HepG2 (cell line): ENCODE measurements around the gene HDAC4. TPM values are rescaled to one million over a fixed set of nuclear protein-coding genes. Genes with fewer than 3 reads are reported as not detected.

Experiments
- ATAC-seq: fragments of 200-7000 bp; cut with Tn5 transposase; 3 replicates; pipeline ENCODE4 v1.9.1; 2020; ENCODE audit warnings: mild to moderate bottlenecking, moderate library complexity
- BruUV-seq: library from RNA; stranded (reverse); fragments of 400-500 nt; replicated peaks from 2 replicates; lab custom pipeline; 2021; lab: Mats Ljungman, UMichigan
- CTCF ChIA-PET: fragments of 300-600 bp; formaldehyde crosslinking; extraction: SDS; loops from one replicate; lab custom pipeline; 2021; ENCODE audit warnings: low total read pairs, inconsistent platforms, low intra/inter-chr PET ratio; lab: Yijun Ruan, JAX
- POLR2A ChIA-PET: fragments of 350-600 bp; sonication (Branson Sonifier 250); formaldehyde crosslinking; loops from one replicate; lab custom pipeline; 2020; ENCODE audit warnings: antibody characterized with exemption, inconsistent platforms; lab: Yijun Ruan, JAX
- DNase-seq: peaks from one replicate; pipeline ENCODE4 v3.0.0-alpha.2; 2015; ENCODE audit warnings: low spot score
- FAIRE-seq: peaks from 3 replicates; lab custom pipeline; 2011; peaks lifted over from hg19 to GRCh38; lab: Jason Lieb, UNC
- H2AFZ ChIP-seq: one replicate; pipeline ENCODE4 v1.6.1; 2011; ENCODE audit warnings: low read length, inconsistent platforms
- H3K27ac ChIP-seq: fragments of 300-600 bp; 3 replicates; pipeline ENCODE4 v1.8.0; 2011; ENCODE audit warnings: mixed run types, mild to moderate bottlenecking, mixed read lengths, low read length, inconsistent platforms; ENCODE audit not compliant: insufficient read depth; ENCODE audit errors: extremely low read length
- H3K27me3 ChIP-seq, 2 experiments: fragments of 200-600 bp in 1 of 2; 2 replicates in 1 of 2; 3 replicates in 1 of 2; pipeline versions ENCODE4 v1.6.0 to v1.8.0; 2011; ENCODE audit warnings: low read length in 2 of 2, mild to moderate bottlenecking in 2 of 2, moderate library complexity in 2 of 2, inconsistent platforms in 1 of 2; ENCODE audit not compliant: insufficient read depth in 2 of 2, control insufficient read depth in 1 of 2
- H3K36me3 ChIP-seq, 2 experiments: fragments of 200-600 bp in 1 of 2; replicated peaks in 1 of 2; 2 replicates in 1 of 2; 3 replicates in 1 of 2; pipeline versions ENCODE4 v1.5.1 to v1.8.0; 2011; ENCODE audit warnings: low read length in 2 of 2, inconsistent platforms in 1 of 2; ENCODE audit not compliant: insufficient read depth in 2 of 2, control insufficient read depth in 1 of 2
- H3K4me1 ChIP-seq: 2 replicates; pipeline ENCODE4 v1.5.1; 2012; ENCODE audit warnings: low read length, inconsistent platforms; ENCODE audit not compliant: insufficient read depth
- H3K4me2 ChIP-seq: 2 replicates; pipeline ENCODE4 v1.6.0; 2011; ENCODE audit warnings: low read depth, low read length, inconsistent platforms
- H3K4me3 ChIP-seq, 3 experiments: fragments of 200-600 bp in 1 of 3; sonication (generic), shearing (Covaris generic) in 1 of 3; replicated peaks in 1 of 3; 2 replicates each; pipeline ENCODE4 v1.5.1; 2011 to 2016; ENCODE audit warnings: low read length in 3 of 3, inconsistent platforms in 2 of 3, low read depth in 2 of 3, mild to moderate bottlenecking in 2 of 3, control low read depth in 1 of 3, mixed read lengths in 1 of 3; ENCODE audit not compliant: insufficient read depth in 1 of 3
- H3K79me2 ChIP-seq: one replicate; pipeline ENCODE4 v1.6.1; 2011; ENCODE audit warnings: low read length, inconsistent platforms; ENCODE audit not compliant: insufficient read depth
- H3K9ac ChIP-seq: 2 replicates; pipeline ENCODE4 v1.6.0; 2011; ENCODE audit warnings: mild to moderate bottlenecking, low read depth, low read length, inconsistent platforms; ENCODE audit not compliant: insufficient read depth
- H3K9me3 ChIP-seq: 2 replicates; pipeline ENCODE4 v1.5.1; 2012; ENCODE audit warnings: mild to moderate bottlenecking, low read length
- H4K20me1 ChIP-seq: 2 replicates; pipeline ENCODE4 v1.6.0; 2011; ENCODE audit warnings: inconsistent platforms, mild to moderate bottlenecking, low read length, moderate library complexity; ENCODE audit not compliant: insufficient read depth
- NCOR1 ChIP-seq: fragments of 200-600 bp; sonication (generic); IDR thresholded peaks from 2 replicates; pipeline ENCODE4 v1.7.0; 2017; ENCODE audit warnings: antibody characterized with exemption, low read length, borderline replicate concordance
- SALL1 ChIP-seq: sonication (generic); formaldehyde crosslinking; IDR thresholded peaks from 2 replicates; pipeline ENCODE4 v1.8.0; 2022; ENCODE audit warnings: mild to moderate bottlenecking, missing genetic modification reagents
- STAG1 ChIP-seq: sonication (generic); formaldehyde crosslinking; IDR thresholded peaks from 2 replicates; pipeline ENCODE4 v1.4.0; 2020; ENCODE audit warnings: missing genetic modification reagents
- STAT5B ChIP-seq: sonication (generic); formaldehyde crosslinking; IDR thresholded peaks from 2 replicates; pipeline ENCODE4 v1.4.0; 2020; ENCODE audit warnings: missing genetic modification reagents
- XBP1 ChIP-seq: sonication (generic); formaldehyde crosslinking; IDR thresholded peaks from 2 replicates; pipeline ENCODE4 v1.5.0; 2020; ENCODE audit warnings: missing genetic modification reagents
- ZFP1 ChIP-seq: IDR thresholded peaks from 2 replicates; pipeline ENCODE4 v1.6.1; 2016
- WGBS: methylation state at CpG from one replicate; pipeline ENCODE4 v1.1.6; 2017; ENCODE audit warnings: low lambda C conversion rate; 5-methylcytosine and 5-hydroxymethylcytosine counted together
- in situ Hi-C: cut with HindIII; loops from 2 replicates; pipeline ENCODE4 v1.10.0; 2017; ENCODE audit warnings: low pct_unique_long_range_greater_than_20kb; ENCODE audit not compliant: extremely low pct_ligation_motif_present
- intact Hi-C: fragments of 100-400 bp; cut with micrococcal nuclease; formaldehyde crosslinking; loops from one replicate; pipeline ENCODE4 v1.10.0; 2022; ENCODE audit not compliant: unreplicated experiment
- polyA plus RNA-seq, 8 experiments: library from polyadenylated mRNA; depleted of rRNA in 3 of 8; stranded (reverse) in 7 of 8; unstranded in 1 of 8; fragments of >200 nt; fragmentation: Illumina TruSeq in 4 of 8; extraction: Trizol in 4 of 8; gene quantifications; 2 replicates each; pipeline versions ENCODE4 v1.2.1 to v1.2.3, GENCODE V29; 2011 to 2016; ENCODE audit warnings: low read depth in 4 of 8, missing spikeins in 1 of 8, mixed read lengths in 1 of 8; ENCODE audit not compliant: insufficient read depth in 1 of 8
- total RNA-seq, 5 experiments: library from RNA; depleted of rRNA; stranded (reverse); fragments of >200 nt; fragmentation: Illumina TruSeq; extraction: Trizol; gene quantifications; 2 replicates each; pipeline ENCODE4 v1.2.3, GENCODE V29; 2016; ENCODE audit warnings: low read depth in 1 of 5

The HDAC4 gene
- total and polyA plus RNA-seq, 2 of the 13 experiments (the other 11 are each of a cell fraction or from before 2014, with no cell fraction given), result 10.1 to 11.5 TPM

DNA sequence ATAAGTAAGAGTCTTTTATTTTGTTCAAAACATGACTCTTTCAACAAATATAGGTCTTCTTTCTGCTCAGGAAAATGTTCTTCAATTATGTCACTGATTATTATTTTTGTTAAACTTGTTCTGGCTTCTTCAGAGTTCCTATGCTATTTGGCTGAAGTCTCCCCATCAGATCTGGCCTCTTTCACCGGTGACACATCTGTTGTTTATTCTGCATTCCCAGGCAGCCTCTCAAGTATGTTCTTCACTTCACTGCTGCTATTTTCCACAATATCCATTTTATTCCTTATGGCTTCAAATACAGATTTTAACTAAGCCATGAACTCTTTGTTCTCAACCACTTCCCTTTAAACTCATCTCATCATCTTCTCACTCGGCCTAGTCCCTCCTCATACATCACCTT is 45.7 kb downstream of the HDAC4 start:
- in situ Hi-C loops, result no loop called here
- H3K4me3 ChIP-seq, result no peak overlapping the region
- H3K4me2 ChIP-seq, result no peak overlapping the region
- no peak overlapping the region for H3K9ac ChIP-seq
- no peak for FAIRE-seq
- peaks cover 20% of the 10 kb centered on the region for H3K79me2 ChIP-seq
- 95% methylated on average over 2 of the region's 2 CpGs for WGBS
- ChIA-PET CTCF (no interaction called here), POLR2A (interaction anchor here (1.3 kb wide), 1 partner anchor 46 kb away, joined by 9 read pairs; the partner anchor contains the start of gene HDAC4)
- intact Hi-C loops, result loop anchor here (1.0 kb wide), 1 partner anchor 14 kb away; no protein-coding TSS in a partner anchor
- no peaks in the 10 kb centered on the region for H3K27me3 ChIP-seq
- no peak overlapping the region for H2AFZ ChIP-seq
- H3K9me3 ChIP-seq, result peaks cover 14% of the 10 kb centered on the region
- peaks cover 15% of the 10 kb centered on the region for H3K4me1 ChIP-seq
- peaks cover 14 to 22% of the 10 kb centered on the region in 2 experiments; a peak in 4 of 5 replicates for H3K36me3 ChIP-seq
- no peak for TF ChIP-seq STAG1 (CRISPR knock-in tag)
- no peak for TF ChIP-seq SALL1 (CRISPR knock-in tag)
- no peak for TF ChIP-seq XBP1 (CRISPR knock-in tag)
- TF ChIP-seq STAT5B, result no peak
- H3K27ac ChIP-seq, result no peak overlapping the region
- H4K20me1 ChIP-seq, result peaks cover 6% of the 10 kb centered on the region; the same call in 1 of the 2 replicates
- DNase-seq, result no peak
- no peak for ATAC-seq
- no TSS peak for BruUV-seq

DNA sequence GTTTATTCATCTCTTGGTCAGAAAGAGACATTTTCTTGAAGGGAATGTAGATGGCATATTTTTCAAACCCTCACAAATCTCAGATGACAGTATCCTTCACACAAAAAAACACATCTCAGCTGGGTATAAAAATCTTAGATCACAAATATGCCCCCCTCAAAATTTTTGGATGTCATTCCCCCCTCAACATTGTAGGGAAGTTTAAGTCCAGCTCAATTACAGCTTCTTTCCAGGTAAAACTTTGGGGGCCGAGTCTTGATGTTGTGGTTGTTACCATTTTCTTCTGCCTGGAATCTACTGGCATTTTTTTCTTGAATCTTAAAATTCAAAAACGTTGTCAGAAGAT is 46.1 kb downstream of the HDAC4 start:
- 95% methylated on average over 2 of the region's 2 CpGs for WGBS
- in situ Hi-C loops, result no loop called here
- peaks cover 2% of the 10 kb centered on the region; the same call in 1 of the 2 replicates for H4K20me1 ChIP-seq
- no peak for TF ChIP-seq NCOR1
- peak; percentile 99 for TF ChIP-seq ZFP1
- TF ChIP-seq, all 625 proteins: peak for 1
- DNase-seq (no peak), ATAC-seq (no peak), FAIRE-seq (no peak)
- ChIA-PET CTCF (no interaction called here), POLR2A (no interaction called here)
- Histone ChIP-seq H3K4me2 (no peak overlapping the region), H3K36me3 (peaks cover 14 to 24% of the 10 kb centered on the region in 2 experiments; a peak in 4 of 5 replicates), H3K4me3 (no peak overlapping the region), H3K9ac (no peak overlapping the region), H3K4me1 (peaks cover 15% of the 10 kb centered on the region), H3K79me2 (peaks cover 20% of the 10 kb centered on the region), H3K9me3 (peaks cover 14% of the 10 kb centered on the region), H3K27me3 (no peaks in the 10 kb centered on the region), H2AFZ (no peak overlapping the region), H3K27ac (no peak overlapping the region)
- intact Hi-C loops, result loop anchor here (1.0 kb wide), 1 partner anchor 15 kb away; no protein-coding TSS in a partner anchor
- no TSS peak for BruUV-seq
